Kidney (tissue), 14 donors: ENCODE results near the gene EIF4B. TPM values are rescaled to one million over a fixed set of nuclear protein-coding genes. Genes with fewer than 3 reads are reported as not detected.
A peak's percentile ranks its signal among the peaks of the same experiment; 100 is the strongest.

Experiments used
- DNase-seq, 5 donors: peaks; one replicate each; pipeline ENCODE4 v3.0.0-alpha.2; 2013 to 2020
- FAIRE-seq: peaks from 2 replicates; lab custom pipeline; 2012; peaks lifted over from hg19 to GRCh38; lab: Jason Lieb, UNC
- H3K27ac ChIP-seq, 2 donors: one replicate each; pipeline ENCODE4 v1.7.0; 2013; ENCODE audit warnings: low read depth in 2 of 2, low read length in 2 of 2, inconsistent platforms in 1 of 2
- H3K27me3 ChIP-seq: one replicate; pipeline ENCODE4 v1.7.1; 2013; ENCODE audit warnings: low read length, inconsistent platforms; ENCODE audit not compliant: control insufficient read depth, insufficient read depth
- H3K36me3 ChIP-seq, 3 donors: one replicate each; pipeline versions ENCODE4 v1.7.0 to v1.7.1; 2013; ENCODE audit warnings: low read length in 3 of 3, control low read depth in 1 of 3, inconsistent platforms in 1 of 3; ENCODE audit not compliant: insufficient read depth in 3 of 3, control insufficient read depth in 2 of 3
- H3K4me1 ChIP-seq, 3 donors: one replicate each; pipeline versions ENCODE4 v1.7.0 to v1.7.1; 2013; ENCODE audit warnings: low read length in 3 of 3, inconsistent platforms in 1 of 3, low read depth in 1 of 3; ENCODE audit not compliant: control insufficient read depth in 2 of 3, insufficient read depth in 2 of 3
- H3K4me3 ChIP-seq, 3 donors: one replicate each; pipeline versions ENCODE4 v1.7.0 to v1.8.1; 2013; ENCODE audit warnings: low read length in 3 of 3, control low read depth in 1 of 3, inconsistent platforms in 1 of 3
- H3K9ac ChIP-seq, 3 donors: one replicate each; pipeline versions ENCODE4 v1.7.0 to v1.7.1; 2013; ENCODE audit warnings: low read length in 3 of 3, control low read depth in 1 of 3, inconsistent platforms in 1 of 3
- H3K9me3 ChIP-seq, 3 donors: one replicate each; pipeline versions ENCODE4 v1.7.0 to v1.7.1; 2013; ENCODE audit warnings: low read length in 3 of 3, control low read depth in 1 of 3, inconsistent platforms in 1 of 3; ENCODE audit not compliant: control insufficient read depth in 2 of 3, insufficient read depth in 1 of 3
- intact Hi-C: fragments of 100-400 bp; cut with DNase I; formaldehyde crosslinking; loops from one replicate; pipeline ENCODE4 v1.11.1; 2022
- polyA plus RNA-seq: library from polyadenylated mRNA; stranded (reverse); fragments of 350-450 nt; fragmentation: Illumina TruSeq; extraction: RNeasy Lipid Tissue Mini Kit (QIAGEN cat#74804); gene quantifications from one replicate; pipeline ENCODE4 v1.2.3, GENCODE V29; 2014; ENCODE audit warnings: low read depth, low replicate concordance; ENCODE audit not compliant: insufficient read depth
- total RNA-seq: library from RNA; stranded (reverse); fragmentation: NEBNext Ultra II Directional; extraction: Animal tissue kit (Norgen Biotek cat#: 25700); gene quantifications from one replicate; pipeline ENCODE4 v1.2.1, GENCODE V29; 2021
- TF ChIP-seq, protein P1 (sequence below): IDR thresholded peaks from 3 replicates; pipeline ENCODE4 v1.5.1; 2012; ENCODE audit warnings: mild to moderate bottlenecking, moderate library complexity, borderline replicate concordance; ENCODE audit not compliant: insufficient read depth; ENCODE audit errors: extremely low read depth
- donor health status: control.
- donor health status: control.
- donor health status: control.
- donor health status: control.
- donor health status: control.
- donor health status: DM: yes; HTN: yes; CAD: no.
- donor health status: Normal renal cell carcinoma (clear cell type).

Gene EIF4B
- total and polyA plus RNA-seq, 2 donors from 2014 or later: 114 to 417 TPM

DNA sequence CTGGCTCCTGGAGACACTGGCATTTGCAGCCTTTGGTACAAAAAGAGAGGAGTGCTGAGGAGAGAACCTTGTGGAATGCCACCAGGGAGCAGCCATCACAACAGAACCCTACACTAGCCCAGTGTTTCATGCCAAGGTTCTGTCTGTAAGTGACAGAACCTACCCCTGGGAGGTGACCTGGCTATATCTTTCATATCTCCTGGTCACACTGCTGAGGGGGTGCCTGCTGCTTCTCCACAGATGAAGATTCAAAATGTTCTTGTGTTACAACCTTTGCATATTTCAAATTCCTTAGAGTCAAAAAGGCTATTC, 12.7 kb upstream of the EIF4B start:
- intact Hi-C loops: no loop called here
- Histone ChIP-seq H3K27ac (no peak overlapping the region), H3K27me3 (no peaks in the 10 kb centered on the region), H3K4me3 (no peak overlapping the region), H3K9ac (no peak overlapping the region), H3K4me1 (peaks cover 0 to 2% (median 0%) of the 10 kb centered on the region in 3 donors), H3K36me3 (no peaks in the 10 kb centered on the region), H3K9me3 (no peaks in the 10 kb centered on the region)
- DNase-seq: no peak
- TF ChIP-seq, protein P1, sequence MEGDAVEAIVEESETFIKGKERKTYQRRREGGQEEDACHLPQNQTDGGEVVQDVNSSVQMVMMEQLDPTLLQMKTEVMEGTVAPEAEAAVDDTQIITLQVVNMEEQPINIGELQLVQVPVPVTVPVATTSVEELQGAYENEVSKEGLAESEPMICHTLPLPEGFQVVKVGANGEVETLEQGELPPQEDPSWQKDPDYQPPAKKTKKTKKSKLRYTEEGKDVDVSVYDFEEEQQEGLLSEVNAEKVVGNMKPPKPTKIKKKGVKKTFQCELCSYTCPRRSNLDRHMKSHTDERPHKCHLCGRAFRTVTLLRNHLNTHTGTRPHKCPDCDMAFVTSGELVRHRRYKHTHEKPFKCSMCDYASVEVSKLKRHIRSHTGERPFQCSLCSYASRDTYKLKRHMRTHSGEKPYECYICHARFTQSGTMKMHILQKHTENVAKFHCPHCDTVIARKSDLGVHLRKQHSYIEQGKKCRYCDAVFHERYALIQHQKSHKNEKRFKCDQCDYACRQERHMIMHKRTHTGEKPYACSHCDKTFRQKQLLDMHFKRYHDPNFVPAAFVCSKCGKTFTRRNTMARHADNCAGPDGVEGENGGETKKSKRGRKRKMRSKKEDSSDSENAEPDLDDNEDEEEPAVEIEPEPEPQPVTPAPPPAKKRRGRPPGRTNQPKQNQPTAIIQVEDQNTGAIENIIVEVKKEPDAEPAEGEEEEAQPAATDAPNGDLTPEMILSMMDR: no peak
- FAIRE-seq: no peak

DNA sequence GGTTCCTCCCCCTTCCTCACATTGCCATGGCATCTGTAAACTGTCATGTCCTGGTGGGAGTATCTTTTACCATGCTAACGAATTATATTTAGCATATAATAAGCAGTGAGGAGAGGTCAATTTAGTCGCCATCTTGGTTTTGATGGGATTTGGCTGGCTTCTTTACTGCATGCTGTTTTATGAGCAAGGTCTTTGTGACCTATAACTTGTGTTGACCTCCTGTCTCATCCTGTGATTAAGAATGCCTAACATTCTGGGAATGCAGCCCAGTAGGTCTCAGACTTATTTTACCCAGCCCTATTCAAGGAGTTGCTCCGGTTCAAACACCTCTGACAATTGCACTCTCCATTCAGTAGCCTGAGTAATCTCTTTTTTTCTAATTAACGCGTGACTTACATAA, 2.1 kb upstream of the EIF4B start:
- TF ChIP-seq, protein P1: no peak
- Histone ChIP-seq H3K4me3 (no peak overlapping the region), H3K4me1 (peaks cover 5 to 19% (median 13%) of the 10 kb centered on the region in 3 donors), H3K9me3 (no peaks in the 10 kb centered on the region), H3K27ac (no peak overlapping the region), H3K9ac (no peak overlapping the region), H3K27me3 (no peaks in the 10 kb centered on the region), H3K36me3 (no peaks in the 10 kb centered on the region)
- DNase-seq (peak in 2 of 5 donors; percentile 12 to 22), FAIRE-seq (no peak)
- intact Hi-C loops: no loop called here

DNA sequence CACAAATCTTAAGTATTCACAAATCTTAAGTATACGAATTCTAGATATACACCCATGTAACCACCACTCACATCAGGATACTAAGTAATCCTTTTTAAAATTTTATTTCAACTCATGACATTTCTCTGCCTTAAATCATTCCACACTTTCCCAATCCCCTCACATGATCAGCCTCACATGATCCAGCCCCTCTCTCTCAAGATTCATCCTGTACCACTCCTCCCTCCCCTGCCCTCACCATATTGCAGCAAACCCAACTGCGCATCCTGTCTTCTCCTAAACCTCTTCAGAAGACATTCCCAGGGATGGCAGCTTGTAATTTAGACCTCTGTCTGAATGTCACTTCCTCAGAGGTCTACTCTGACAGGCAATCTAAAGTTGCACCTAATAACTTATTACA, 1.7 kb upstream of the EIF4B start:
- TF ChIP-seq, protein P1: no peak
- Histone ChIP-seq H3K4me3 (no peak overlapping the region), H3K9ac (peak overlapping the region in 1 of 3 donors; percentile 13), H3K27me3 (no peaks in the 10 kb centered on the region), H3K4me1 (peaks cover 5 to 19% (median 13%) of the 10 kb centered on the region in 3 donors), H3K27ac (no peak overlapping the region), H3K36me3 (no peaks in the 10 kb centered on the region), H3K9me3 (no peaks in the 10 kb centered on the region)
- FAIRE-seq (no peak), DNase-seq (no peak)
- intact Hi-C loops: no loop called here
